HepG2 (cell line): ENCODE data around the gene TUBE1.

Experiments
- KDM1A ChIP-seq: IDR thresholded peaks from 2 replicates; pipeline ENCODE4 v1.6.1; 2016; ENCODE audit warnings: missing compliant biosample characterization
- KDM4B ChIP-seq: sonication (generic); formaldehyde crosslinking; IDR thresholded peaks from 2 replicates; pipeline ENCODE4 v1.4.0; 2020; ENCODE audit warnings: missing genetic modification reagents
- KDM5A ChIP-seq: fragments of 200-600 bp; sonication (generic); IDR thresholded peaks from 2 replicates; pipeline ENCODE4 v1.7.0; 2018; ENCODE audit warnings: antibody characterized with exemption, mild to moderate bottlenecking, low read length, borderline replicate concordance
- KIAA2018 ChIP-seq: sonication (generic); formaldehyde crosslinking; IDR thresholded peaks from 2 replicates; pipeline ENCODE4 v1.5.0; 2020; ENCODE audit warnings: mild to moderate bottlenecking, missing genetic modification reagents, borderline replicate concordance
- NR1H2 ChIP-seq: sonication (generic); formaldehyde crosslinking; IDR thresholded peaks from 2 replicates; pipeline ENCODE4 v1.8.1; 2022; ENCODE audit warnings: low read depth, missing genetic modification reagents, borderline replicate concordance
- PPARG ChIP-seq: conservative IDR thresholded peaks from 2 replicates; pipeline ENCODE4 v1.6.1; 2016; ENCODE audit warnings: missing biosample characterization, missing genetic modification reagents
- PRDM15 ChIP-seq: sonication (generic); formaldehyde crosslinking; IDR thresholded peaks from 2 replicates; pipeline ENCODE4 v1.4.0; 2020; ENCODE audit warnings: missing genetic modification reagents
- SP2 ChIP-seq: sonication (generic); formaldehyde crosslinking; IDR thresholded peaks from 2 replicates; pipeline ENCODE4 v1.5.1; 2020; ENCODE audit warnings: mild to moderate bottlenecking, missing genetic modification reagents
- STAT5B ChIP-seq: sonication (generic); formaldehyde crosslinking; IDR thresholded peaks from 2 replicates; pipeline ENCODE4 v1.4.0; 2020; ENCODE audit warnings: missing genetic modification reagents
- ZNF263 ChIP-seq: sonication (generic); formaldehyde crosslinking; IDR thresholded peaks from 2 replicates; pipeline ENCODE4 v1.4.0; 2020; ENCODE audit warnings: missing genetic modification reagents
- ZNF614 ChIP-seq: IDR thresholded peaks from 2 replicates; pipeline ENCODE4 v1.6.1; 2018; ENCODE audit warnings: missing biosample characterization, missing genetic modification reagents, inconsistent platforms, borderline replicate concordance
- ZNF672 ChIP-seq: sonication (generic); formaldehyde crosslinking; IDR thresholded peaks from 2 replicates; pipeline ENCODE4 v1.8.1; 2022; ENCODE audit warnings: missing genetic modification reagents

GRCh38 chr6:112030961-112031660 is 56.2 kb downstream of the TUBE1 start:
- TF ChIP-seq SP2 (CRISPR knock-in tag) (no peak), KDM5A (no peak), ZNF263 (CRISPR knock-in tag) (no peak), ZNF614 (CRISPR knock-in tag) (no peak), STAT5B (CRISPR knock-in tag) (no peak), PPARG (CRISPR knock-in tag) (no peak), KDM1A (no peak), PRDM15 (CRISPR knock-in tag) (no peak), NR1H2 (CRISPR knock-in tag) (no peak), ZNF672 (no peak), KIAA2018 (CRISPR knock-in tag) (no peak), KDM4B (CRISPR knock-in tag) (no peak)
